Measurements from ENCODE around the gene IL4I1.
A peak's percentile ranks its signal among the peaks of the same experiment; 100 is the strongest.

IL4I1 gene

DNA sequence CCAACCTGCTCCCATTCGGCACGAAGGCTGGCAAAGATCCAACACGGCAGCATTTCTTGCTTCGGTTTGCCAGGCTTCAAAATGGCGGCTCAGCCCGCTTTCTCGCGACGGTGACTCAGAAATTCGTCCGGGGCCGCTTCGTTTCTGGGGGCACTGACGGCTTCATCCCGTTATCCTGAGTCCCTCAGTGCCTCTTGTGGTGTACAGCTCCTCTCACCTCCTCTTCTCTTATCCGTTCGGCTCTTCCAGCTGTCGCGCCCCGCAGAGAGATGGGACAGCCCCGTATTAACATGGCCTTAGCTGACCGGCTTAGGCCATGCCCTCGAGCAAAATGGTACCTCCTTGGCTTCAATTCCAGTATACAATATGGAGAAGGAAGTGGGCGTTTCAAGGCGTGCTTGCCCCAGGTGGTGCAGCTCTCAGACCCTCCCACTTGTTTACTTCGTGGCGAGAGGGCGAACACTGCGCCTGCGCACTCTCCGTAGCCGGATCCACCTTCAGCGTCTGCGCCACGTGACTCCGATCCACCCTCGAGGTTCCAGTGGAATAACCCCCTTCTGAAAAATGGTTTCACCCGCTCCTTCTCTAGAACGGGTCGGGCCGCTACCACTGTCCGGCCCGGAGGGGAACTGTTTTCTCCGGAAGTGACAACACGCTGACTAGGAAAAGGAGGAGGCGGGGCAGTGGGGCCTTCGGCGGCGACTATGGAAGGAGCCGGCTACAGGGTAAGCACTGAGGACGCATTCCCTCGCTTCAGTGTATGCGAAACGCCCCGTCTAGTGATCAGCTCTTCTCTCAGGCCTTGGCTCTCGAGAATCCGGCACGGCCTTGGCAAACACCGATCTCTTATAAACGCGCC, 19.4 kb downstream of the IL4I1 start, which contains the start of the genes AKT1S1 and TBC1D17:
Gene AKT1S1 (minus strand): TSS at position 336 of the 859 bp plus-strand sequence. CDS start 4,060 bp downstream, outside the sequence.
Gene TBC1D17 (plus strand): TSS at position 683 of the 859 bp plus-strand sequence. CDS start 22 bp downstream, at position 705.
- DNase-seq: peak; percentile 99 to 100

DNA sequence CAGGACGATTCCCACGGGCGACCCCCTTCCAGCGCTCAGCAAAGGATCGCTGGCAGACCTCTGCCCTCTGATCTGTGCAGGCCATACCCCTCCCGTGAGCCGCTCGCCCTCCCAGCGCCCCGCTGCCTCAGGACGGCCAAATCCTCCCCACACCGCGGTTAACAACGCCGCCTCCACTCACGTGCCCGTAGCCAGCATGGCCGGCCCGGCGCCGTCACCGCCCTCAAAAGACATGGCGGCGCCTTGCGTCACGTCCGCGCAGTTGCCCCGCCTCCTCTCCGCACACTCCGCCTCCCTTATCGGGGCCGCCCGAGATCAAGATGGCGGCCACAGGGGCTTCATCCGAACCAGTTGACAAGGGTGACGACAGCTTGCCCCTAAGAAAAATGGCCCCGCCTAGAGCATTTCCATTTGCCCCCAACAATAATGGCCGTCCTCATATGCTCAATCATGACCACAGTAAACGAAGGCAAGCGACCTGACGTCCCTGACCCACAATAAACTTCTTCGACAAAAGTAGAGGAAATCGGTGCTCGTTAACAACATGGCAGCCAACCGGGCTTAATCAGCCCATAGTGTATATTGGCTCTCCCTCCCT, 20.2 kb downstream of the IL4I1 start:
- DNase-seq: peak; percentile 98 to 99

DNA sequence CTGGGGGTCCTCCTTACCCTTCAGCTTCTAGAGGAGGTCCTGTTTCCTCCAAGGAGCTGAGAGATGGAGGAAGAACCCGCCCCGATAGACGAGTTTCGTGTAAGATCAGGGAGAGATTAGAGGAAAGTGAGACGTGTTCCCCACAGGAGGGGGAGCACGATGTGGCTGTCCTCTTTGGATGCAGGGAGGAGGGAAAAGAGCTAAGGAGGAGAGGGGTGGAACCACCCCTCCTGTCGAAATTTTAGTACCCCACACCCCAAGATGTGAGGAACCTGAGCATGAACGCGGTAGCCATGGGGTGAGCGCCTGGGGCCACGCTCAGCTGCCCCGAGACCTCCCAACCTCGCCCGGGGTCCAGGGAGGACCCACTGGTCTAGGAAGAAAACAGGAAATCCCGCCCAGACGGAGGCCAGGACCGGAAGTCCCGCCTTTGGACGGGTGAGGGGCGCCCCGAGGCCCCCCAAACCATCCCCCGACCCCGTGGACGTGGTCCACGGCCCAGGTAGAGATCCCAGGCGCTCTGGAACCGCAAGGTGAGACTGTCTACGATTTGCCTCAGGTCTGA, 20.7 kb downstream of the IL4I1 start:
- DNase-seq: peak; percentile 54 to 74

DNA sequence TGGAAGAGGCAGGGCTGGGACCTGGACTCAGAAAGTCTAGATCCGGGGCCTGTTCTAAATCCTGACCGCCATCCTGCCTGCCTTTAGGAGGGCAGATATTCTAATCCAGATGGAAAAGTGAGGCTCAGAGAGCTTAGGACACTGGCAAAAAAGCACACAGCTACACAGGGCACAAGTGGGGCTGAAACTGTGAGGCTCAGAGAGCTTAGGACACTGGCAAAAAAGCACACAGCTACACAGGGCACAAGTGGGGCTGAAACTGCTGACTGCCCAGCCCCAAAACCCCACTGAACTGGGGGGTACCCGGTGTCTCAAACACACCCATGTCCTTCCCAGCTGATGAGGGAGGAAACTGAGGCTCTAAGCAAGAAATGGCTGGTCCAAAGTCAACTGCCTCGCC, 21.5 kb downstream of the IL4I1 start:
- no peak for DNase-seq

DNA sequence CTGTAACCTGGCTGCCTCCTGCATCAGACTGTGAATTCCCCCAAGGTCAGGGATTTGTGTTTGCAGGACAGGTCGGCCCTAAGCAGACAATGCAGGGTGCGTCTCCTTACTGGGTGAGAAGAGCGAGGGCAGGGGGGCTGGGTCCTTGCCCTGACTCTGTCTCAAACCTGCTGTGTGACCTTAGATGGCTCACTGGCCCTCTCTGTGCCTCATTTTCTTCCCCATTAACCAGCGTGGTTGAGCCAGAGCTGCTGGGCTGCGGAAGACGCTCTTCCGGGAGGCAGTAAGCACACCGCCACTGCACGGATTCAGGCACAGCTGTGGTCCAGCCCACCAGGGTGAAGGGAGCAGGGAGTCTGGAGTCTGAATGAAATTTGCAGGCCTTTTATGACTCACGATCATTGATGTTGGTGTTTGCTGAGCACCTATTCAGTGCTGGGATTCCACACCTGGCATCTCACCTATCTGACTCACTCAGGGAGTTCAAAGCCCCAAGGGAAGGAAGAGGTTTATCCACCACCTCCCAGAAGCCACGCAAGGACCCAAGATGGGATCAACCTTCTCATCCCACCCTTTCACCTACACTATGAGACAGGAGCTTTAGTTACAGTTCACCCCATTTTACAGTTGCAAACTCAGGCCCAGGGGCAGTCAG, 22.1 kb downstream of the IL4I1 start:
- DNase-seq: no peak

DNA sequence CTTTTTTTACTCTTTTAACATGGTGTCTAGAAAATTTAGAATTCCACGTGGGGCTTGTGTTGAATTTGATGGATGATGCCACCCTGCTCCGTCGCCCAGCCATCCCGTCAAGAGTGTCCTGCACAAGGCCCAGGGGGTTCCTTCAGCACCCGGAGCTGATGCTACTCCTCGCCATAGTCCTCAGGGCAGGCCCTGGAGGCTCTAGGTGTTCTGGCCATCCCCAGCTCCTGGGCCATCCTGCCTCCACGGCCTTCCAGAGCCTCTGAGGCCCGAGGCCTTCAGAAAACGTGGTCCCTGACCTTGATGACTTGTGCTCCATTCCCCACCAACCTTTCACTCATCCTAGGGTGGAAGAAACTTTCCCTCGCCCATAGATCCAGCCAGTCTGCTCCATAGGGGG, 22.9 kb downstream of the IL4I1 start:
- no peak for DNase-seq

DNA sequence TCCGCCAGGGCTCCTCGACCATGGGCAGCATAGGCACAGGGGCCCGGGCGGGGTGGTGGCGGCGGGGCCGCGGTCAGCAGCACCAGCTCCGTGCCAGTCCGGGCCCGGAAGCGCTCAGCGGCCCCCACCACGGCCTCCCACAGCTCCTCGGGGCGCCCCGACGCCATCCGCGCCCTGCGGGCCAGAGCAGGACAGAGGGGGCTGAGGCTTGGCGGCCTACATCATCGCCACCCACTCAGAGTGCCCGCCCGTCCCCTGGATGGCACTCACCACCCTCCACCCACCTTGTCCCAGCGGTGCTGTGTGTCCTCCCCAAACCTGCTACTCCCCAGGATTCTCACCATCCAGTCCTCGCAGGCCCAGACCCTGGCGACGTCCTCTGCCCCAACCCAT, 23.6 kb downstream of the IL4I1 start:
- DNase-seq: no peak

DNA sequence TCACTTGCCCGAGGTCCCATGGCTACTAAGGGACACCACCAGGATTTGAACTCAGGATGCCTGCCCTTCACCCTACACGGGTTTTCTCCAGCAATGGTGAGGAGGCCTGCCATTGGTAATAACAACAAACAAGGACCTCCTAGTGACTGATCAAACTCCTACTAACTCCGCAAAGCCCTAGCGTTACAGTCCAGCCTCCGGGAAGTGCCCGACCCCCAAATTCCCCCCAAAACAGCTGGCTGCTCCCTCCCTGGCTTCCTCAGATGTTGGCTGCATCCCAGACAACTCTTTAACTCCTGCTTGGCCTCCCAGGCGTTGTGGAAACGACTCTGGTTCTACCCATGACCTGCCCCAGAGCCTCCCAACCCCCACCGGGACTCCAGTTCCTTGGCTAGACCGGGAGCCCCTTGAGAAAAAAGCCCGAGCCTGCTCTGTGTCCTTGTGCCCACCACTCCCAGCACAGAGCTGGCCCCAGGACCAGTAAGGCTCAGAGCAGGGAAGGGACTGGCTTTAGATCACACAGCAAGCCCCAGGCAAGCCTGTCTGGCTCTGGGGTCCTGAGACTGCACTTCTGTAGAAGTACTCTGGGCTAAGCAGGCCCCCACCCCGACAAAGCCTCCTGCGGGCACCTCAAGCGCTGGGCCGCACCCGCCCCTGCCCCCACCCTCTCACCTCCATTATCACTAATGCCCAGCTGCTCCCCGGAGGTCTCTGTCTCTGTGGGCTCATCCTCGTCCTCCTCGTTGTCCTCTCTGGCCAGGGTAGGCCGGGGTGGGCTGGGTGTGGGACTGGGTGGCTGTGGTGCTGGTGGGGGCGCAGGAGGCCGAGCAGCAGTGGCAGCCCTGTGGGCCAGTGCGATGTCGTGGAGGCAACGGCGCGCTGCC, 24.2 kb downstream of the IL4I1 start:
- no peak for DNase-seq

DNA sequence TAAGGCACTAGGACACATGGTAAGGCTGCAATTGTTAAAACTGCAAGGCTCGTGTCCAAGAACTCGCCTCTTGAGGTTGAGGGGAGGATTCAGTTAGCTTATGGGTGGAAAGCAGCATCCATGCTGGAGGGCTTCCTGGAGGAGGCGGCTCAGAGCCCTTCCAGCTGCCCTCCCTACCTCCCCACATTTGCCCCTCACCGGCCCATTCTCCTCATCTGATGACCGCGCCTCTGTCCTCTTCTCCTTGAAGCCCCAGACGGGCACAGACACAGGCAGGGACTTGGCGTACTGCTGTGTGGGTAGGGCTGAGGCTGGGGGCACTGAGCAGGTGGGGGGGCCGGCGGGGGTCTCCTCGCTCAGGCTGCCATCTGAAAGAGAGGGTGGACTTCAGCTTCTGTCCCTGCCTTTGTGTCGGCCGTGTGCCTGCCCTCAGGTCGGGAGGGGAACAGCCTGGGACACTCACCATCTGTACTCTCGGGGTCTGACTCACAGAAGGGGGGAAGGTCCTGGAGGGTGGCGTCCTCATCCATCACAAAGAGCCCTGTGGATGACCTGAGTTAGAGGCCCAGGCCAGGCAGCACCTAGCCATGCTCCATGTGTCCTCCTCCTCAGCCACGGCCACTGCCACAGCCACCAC, 25.2 kb downstream of the IL4I1 start:
- DNase-seq: no peak

DNA sequence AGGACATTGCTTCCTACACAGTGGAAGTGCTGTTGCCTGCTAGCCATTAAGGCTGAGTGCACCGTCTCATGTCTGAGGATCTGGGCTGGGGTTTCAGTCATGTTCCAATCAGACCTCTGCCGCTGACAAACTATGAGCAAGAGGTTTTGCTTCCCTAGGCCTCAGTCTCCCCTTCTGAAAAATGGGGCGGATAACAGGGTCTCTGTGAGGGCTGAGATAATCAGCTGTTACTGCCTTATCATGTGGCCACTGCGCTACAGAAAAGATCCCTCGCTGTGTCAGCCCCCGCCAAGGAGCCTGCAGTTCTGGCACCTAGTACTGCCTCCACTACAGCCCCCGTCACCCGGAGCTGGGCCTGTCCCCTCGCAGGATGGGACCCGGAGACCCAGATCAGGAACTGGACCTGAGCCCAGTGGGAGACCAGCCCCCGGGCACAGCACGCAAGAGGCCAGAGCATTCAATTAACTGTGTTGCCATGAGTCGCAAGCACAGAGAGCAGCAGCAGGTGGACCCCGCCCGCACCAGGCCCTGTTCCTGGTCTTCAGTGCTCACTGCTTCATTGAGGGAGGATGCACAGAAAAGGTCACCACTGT, 26.3 kb downstream of the IL4I1 start:
- no peak for DNase-seq

DNA sequence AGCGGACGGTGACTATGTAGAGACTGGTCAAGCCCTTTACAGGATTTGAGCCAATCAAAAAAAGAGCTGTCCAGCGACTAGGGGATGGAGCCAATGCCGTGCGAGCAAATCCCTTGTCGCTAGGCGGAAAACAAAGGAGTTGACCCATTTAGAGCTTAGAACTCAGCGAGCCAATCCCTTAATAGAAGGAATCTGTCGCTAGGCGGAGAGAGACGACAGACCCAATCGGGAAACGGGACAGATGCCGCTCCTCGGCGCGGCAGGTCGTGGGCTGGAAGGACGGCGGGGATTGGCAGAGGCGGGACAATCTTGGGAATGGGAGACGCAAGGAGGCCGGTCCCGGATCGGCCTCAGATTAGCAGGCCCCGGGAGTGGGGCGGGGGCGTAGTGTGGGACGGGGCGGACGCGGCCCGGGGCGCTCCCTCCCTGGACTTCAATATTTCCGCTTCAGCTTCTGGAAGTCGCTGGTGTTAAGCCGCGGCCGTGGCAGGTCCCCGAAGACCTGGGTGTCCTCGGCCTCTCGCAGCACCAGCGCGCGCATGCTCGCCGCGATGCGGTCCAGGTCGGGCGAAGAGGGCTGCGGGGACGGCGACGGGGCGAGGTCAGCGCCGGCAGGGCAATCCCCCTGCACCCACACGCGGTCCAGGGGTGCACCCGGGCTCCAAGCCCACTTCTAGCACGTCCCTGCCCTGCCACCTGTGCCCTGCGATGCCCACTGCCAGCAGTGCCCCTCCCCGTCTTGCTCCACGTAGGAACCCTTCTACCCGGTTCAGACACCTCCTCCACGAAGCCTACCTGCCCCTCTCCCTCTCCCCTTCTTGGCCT, 27.0 kb downstream of the IL4I1 start:
- DNase-seq: peak; percentile 100

DNA sequence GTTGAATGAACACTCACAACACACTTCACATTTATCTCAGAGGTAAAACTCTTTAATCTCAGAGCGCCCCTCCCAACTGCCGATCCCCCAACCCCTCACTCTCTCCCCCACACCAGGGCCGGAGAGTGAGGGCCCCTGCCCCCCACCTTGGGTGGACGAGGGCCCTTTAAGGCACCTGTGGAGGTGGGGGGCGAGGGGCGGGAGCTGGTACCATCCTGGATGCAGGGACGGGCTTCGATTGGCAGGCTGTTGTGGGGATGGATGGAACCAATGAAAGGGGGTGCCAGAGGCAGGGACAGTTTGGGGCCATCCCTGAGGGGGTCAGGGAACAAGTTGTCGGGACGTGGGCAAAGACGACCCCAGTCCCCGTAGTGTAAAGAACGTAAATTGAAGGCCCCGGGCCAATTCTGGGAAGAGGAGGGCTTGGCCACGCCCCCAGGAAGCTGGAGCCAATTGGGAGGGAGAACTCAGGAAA, 27.6 kb downstream of the IL4I1 start:
- DNase-seq: peak; percentile 88 to 89

DNA sequence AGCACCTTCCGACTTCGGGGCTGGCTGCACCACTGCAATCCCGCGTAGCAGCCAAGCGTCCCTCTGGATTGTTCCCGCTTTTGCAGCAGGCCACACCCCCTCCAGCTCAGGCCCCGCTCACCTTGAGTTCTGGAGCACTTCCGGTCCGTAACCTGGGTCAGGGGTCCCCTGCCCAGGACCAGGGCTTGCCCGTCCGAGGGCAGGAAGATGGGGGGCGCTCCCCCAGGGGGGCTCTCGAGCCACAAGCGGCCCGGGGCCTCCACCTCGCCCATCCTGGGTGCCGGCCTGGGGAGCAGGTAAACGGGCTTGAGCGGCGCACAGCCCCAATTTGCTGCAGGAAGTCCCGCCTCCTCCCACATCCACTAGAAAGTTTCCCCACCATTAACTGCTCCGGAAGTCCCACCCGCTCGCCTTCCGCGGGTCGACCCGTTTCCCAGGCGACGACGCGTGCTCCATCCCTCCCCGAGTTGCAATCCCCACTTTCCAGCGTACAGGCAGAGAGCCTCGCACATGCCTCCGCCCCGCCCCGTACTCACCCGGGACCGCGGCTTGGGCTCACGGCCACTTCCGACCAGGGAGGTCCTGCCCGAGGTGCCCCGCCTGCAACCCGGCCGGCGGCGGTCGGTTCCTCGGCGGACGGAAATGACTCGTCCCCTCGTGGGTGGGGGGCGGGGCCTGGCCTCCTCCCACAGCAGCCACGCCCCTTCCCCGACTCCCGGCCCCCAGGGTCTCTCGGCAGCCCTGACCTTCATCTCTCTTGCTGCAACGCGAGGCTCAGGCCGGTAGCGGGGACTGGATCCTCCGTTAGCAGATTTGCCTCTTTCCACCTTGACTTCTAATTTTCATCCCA, 29.5 kb downstream of the IL4I1 start, which contains the start of gene PNKP:
Gene PNKP (minus strand): TSS at position 644 of the 850 bp plus-strand sequence. CDS start 372 bp downstream, at position 272.
- peak; percentile 90 to 96 for DNase-seq

DNA sequence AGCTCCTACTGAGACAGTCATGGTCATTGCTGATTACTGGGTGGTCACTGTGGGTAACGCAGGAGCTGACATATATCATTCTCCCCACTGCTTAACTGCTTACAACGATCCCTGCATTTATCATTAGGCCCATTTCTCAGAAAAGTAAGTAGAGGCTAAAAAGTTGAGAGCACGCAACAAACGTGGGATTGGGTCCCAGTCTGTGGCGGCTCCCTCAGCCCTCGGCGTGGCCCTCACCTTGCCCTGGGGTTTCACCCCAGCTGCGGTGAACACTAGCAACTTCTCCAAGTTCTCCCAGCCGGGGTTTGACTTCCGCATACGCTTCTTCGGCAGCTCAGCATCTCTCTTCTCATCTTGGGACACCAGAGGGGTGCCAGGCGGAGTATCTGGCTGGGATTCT, 31.8 kb downstream of the IL4I1 start:
- no peak for DNase-seq

DNA sequence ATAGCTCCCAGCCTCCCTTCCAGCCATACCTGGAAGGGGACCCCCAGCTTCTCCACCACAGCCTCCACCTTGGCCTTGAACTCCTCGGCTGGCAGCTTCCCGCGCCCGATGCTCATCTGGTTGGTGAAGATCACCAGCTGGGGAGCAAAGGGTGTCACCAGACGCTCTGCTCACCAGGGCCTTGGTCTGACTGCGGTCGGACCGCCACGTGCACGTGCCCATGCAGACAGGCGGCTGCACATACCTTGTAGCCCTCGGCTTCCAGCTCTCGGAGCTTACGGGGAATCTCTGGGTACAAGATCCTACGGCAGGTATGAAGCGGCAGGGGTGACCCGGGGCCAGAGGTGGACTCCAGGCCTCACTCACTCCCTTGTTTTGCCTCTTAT, 32.8 kb downstream of the IL4I1 start:
- DNase-seq: no peak

DNA sequence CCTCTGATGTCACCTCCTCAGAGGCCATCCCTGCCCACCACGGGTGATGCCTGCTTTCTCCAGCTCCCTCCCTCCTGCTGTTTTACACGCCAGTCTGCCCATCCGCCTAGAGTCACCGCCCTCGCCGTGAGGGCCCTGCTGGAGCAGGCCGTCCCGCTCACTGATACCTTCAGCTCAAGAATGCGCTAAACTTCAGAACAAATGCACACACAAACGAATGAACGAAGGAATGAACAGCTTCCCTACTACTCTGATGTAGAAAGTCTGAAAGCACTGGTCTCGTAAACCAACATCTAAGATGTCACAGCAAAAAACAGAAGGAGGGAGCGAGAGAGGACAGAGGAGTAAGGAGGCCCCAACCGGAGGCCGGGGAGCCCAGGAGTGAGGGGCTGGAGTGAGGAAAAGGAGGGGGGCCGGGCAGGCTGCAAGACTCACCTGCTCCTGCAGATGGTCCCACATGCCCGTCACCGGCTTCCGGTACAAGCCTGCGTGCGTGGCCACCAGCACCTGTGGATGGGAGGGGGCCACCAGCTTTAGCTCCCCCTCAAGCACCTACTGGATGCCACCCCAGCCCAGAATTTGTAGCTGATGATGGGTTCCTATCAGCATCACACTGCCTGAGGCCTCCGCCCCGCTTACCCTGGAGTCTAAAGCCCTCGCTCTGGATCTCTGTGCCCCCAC, 33.3 kb downstream of the IL4I1 start:
- DNase-seq: no peak

DNA sequence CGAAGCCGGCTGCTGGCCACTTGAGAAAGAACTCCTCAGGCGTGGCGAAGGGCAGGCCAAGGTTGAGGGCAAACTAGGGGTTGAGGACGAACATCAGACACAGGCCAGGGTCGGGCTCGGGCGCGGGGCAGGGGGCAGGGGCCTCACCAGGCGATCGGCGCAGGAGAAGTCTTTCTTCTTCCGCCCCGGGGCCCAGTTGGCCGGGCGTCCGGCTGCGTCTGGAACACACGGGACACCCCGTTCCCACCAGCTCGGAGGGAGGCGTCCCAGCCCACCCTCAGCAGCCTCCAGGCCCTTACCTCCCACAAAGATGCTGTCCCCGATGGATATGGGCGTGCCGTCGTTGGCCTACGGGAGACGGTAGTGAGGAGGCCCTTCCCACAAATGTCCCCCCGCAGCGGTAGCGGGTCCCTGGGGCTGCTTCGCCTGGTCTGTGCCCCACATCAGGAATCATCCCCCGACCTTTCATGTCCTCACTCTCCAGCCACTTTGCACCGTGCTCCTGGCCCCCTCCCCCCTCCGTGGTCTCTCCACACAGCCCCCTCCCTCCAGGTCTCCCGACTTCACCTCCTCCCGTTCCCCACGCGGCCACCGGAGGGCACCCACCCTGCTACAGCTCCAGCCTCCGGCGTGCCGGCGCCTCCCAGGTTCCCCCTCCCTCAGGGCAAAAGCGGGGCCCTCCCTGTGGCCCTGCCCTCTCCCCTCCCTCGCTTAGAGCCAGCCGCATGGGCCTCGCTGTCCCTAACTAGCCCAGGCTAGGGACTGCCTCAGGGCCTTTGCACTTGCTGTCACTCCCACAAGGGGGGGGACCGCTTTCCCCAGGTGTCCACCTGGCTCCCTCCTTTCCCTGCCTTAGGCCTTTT, 34.1 kb downstream of the IL4I1 start:
- DNase-seq: no peak
